HEK293 (cell line): Measurements from ENCODE around the gene PAPOLB.
A peak's percentile ranks its signal among the peaks of the same experiment; 100 is the strongest.

Source experiments
- CTCF ChIA-PET: fragments of 350-600 bp; formaldehyde crosslinking; extraction: SDS; loops from one replicate; lab custom pipeline; 2021; ENCODE audit warnings: antibody characterized with exemption; lab: Yijun Ruan, JAX
- POLR2A ChIA-PET: fragments of 300-600 bp; formaldehyde crosslinking; extraction: SDS; loops from one replicate; lab custom pipeline; 2020; ENCODE audit warnings: antibody characterized with exemption, inconsistent platforms; lab: Yijun Ruan, JAX
- H3K27ac ChIP-seq: fragments of 200-500 bp; sonication (Bioruptor generic); 2 replicates; pipeline ENCODE4 v1.5.1; 2014; ENCODE audit warnings: low read depth, low read length, control low read depth, inconsistent platforms; ENCODE audit errors: extremely low read depth
- H3K36me3 ChIP-seq, 2 experiments: fragments of 200-500 bp in 1 of 2; sonication (Bioruptor generic) in 1 of 2; 1 replicate in 1 of 2; 2 replicates in 1 of 2; pipeline ENCODE4 v1.5.1; 2014 to 2017; ENCODE audit warnings: inconsistent platforms in 2 of 2, low read length in 2 of 2; ENCODE audit not compliant: control insufficient read depth in 2 of 2, insufficient read depth in 1 of 2
- H3K4me1 ChIP-seq: fragments of 200-500 bp; sonication (Bioruptor generic); 2 replicates; pipeline ENCODE4 v1.5.1; 2014; ENCODE audit warnings: mild to moderate bottlenecking, low read length, inconsistent platforms; ENCODE audit not compliant: control insufficient read depth, insufficient read depth
- H3K4me3 ChIP-seq: 2 replicates; pipeline ENCODE4 v1.5.1; 2011; ENCODE audit warnings: low read depth, mild to moderate bottlenecking, control low read depth, low read length, moderate library complexity
- H3K9me3 ChIP-seq: fragments of 200-500 bp; sonication (Bioruptor generic); 2 replicates; pipeline ENCODE4 v1.5.1; 2014; ENCODE audit warnings: low read depth, low read length, inconsistent platforms; ENCODE audit not compliant: control insufficient read depth, insufficient read depth
- SP3 ChIP-seq: fragments of 450-650 bp; formaldehyde crosslinking; IDR thresholded peaks from 2 replicates; pipeline ENCODE4 v1.5.1; 2016; ENCODE audit warnings: missing biosample characterization, missing genetic modification characterization
- YY2 ChIP-seq: fragments of 450-650 bp; formaldehyde crosslinking; IDR thresholded peaks from 2 replicates; pipeline ENCODE4 v1.5.1; 2016; ENCODE audit warnings: missing biosample characterization, missing genetic modification characterization
- ZNF157 ChIP-seq: fragments of 450-650 bp; formaldehyde crosslinking; IDR thresholded peaks from 2 replicates; pipeline ENCODE4 v1.5.1; 2016; ENCODE audit warnings: missing biosample characterization, missing genetic modification characterization
- ZNF18 ChIP-seq: fragments of 450-650 bp; formaldehyde crosslinking; IDR thresholded peaks from 2 replicates; pipeline ENCODE4 v1.5.1; 2016; ENCODE audit warnings: missing biosample characterization, missing genetic modification characterization
- ZNF19 ChIP-seq: fragments of 450-650 bp; formaldehyde crosslinking; IDR thresholded peaks from 2 replicates; pipeline ENCODE4; 2016; ENCODE audit warnings: missing biosample characterization, missing genetic modification characterization, low read depth
- ZNF202 ChIP-seq: fragments of 450-650 bp; formaldehyde crosslinking; IDR thresholded peaks from 2 replicates; pipeline ENCODE4 v1.5.1; 2016; ENCODE audit warnings: missing biosample characterization, missing genetic modification characterization, borderline replicate concordance
- ZNF292 ChIP-seq: fragments of 450-650 bp; formaldehyde crosslinking; IDR thresholded peaks from 2 replicates; pipeline ENCODE4 v1.5.1; 2016; ENCODE audit warnings: low read depth, missing biosample characterization, missing genetic modification characterization, borderline replicate concordance
- ZNF366 ChIP-seq: fragments of 450-650 bp; formaldehyde crosslinking; conservative IDR thresholded peaks from 2 replicates; pipeline ENCODE4 v1.5.1; 2016; ENCODE audit warnings: missing biosample characterization, missing genetic modification characterization
- ZNF513 ChIP-seq: fragments of 450-650 bp; IDR thresholded peaks from 2 replicates; pipeline ENCODE4 v1.5.1; 2018; ENCODE audit warnings: missing biosample characterization, missing genetic modification characterization
- ZNF518A ChIP-seq: fragments of 450-650 bp; formaldehyde crosslinking; conservative IDR thresholded peaks from 2 replicates; pipeline ENCODE4 v1.5.1; 2016; ENCODE audit warnings: low read depth, missing biosample characterization, missing genetic modification characterization
- ZNF521 ChIP-seq: fragments of 450-650 bp; formaldehyde crosslinking; IDR thresholded peaks from 2 replicates; pipeline ENCODE4 v1.5.1; 2017; ENCODE audit warnings: missing biosample characterization, mild to moderate bottlenecking, missing genetic modification characterization
- ZNF571 ChIP-seq: fragments of 450-650 bp; formaldehyde crosslinking; IDR thresholded peaks from 2 replicates; pipeline ENCODE4 v1.5.0; 2017; ENCODE audit warnings: missing biosample characterization, missing genetic modification characterization
- ZNF645 ChIP-seq: fragments of 450-650 bp; formaldehyde crosslinking; IDR thresholded peaks from 2 replicates; pipeline ENCODE4; 2016; ENCODE audit warnings: missing biosample characterization, missing genetic modification characterization
- ZNF776 ChIP-seq: fragments of 450-650 bp; formaldehyde crosslinking; IDR thresholded peaks from 2 replicates; pipeline ENCODE4 v1.5.0; 2017; ENCODE audit warnings: missing biosample characterization, missing genetic modification characterization, borderline replicate concordance
- ZNF785 ChIP-seq: fragments of 450-650 bp; formaldehyde crosslinking; IDR thresholded peaks from 2 replicates; pipeline ENCODE4 v1.5.1; 2016; ENCODE audit warnings: missing biosample characterization, missing genetic modification characterization
- ZNF830 ChIP-seq: fragments of 450-650 bp; IDR thresholded peaks from 2 replicates; pipeline ENCODE4 v1.5.0; 2018; ENCODE audit warnings: missing biosample characterization, missing genetic modification characterization, low read depth, mild to moderate bottlenecking, moderate library complexity
- ZSCAN23 ChIP-seq: fragments of 450-650 bp; formaldehyde crosslinking; IDR thresholded peaks from 2 replicates; pipeline ENCODE4 v1.5.1; 2016; ENCODE audit warnings: missing biosample characterization, missing genetic modification characterization
- ZSCAN5A ChIP-seq: fragments of 450-650 bp; formaldehyde crosslinking; IDR thresholded peaks from 2 replicates; pipeline ENCODE4 v1.5.1; 2016; ENCODE audit warnings: missing biosample characterization, missing genetic modification characterization
- TF ChIP-seq, protein P1 (sequence below): fragments of 450-650 bp; formaldehyde crosslinking; IDR thresholded peaks from 2 replicates; pipeline ENCODE4 v1.5.1; 2017; ENCODE audit warnings: missing biosample characterization, missing genetic modification characterization
- TF ChIP-seq, protein P2 (sequence below): IDR thresholded peaks from 2 replicates; pipeline ENCODE4 v1.6.1; 2011; ENCODE audit warnings: mild to moderate bottlenecking, low read depth, low read length, borderline replicate concordance

Gene PAPOLB

GRCh38 chr7:4905171-4905570 lies 43.3 kb upstream of the PAPOLB start:
- Histone ChIP-seq H3K36me3 (no peaks in the 10 kb centered on the region), H3K4me1 (no peaks in the 10 kb centered on the region), H3K9me3 (no peaks in the 10 kb centered on the region), H3K4me3 (no peak overlapping the region), H3K27ac (no peak overlapping the region)
- ChIA-PET POLR2A (no interaction called here), CTCF (no interaction called here)
- TF ChIP-seq, protein P1, sequence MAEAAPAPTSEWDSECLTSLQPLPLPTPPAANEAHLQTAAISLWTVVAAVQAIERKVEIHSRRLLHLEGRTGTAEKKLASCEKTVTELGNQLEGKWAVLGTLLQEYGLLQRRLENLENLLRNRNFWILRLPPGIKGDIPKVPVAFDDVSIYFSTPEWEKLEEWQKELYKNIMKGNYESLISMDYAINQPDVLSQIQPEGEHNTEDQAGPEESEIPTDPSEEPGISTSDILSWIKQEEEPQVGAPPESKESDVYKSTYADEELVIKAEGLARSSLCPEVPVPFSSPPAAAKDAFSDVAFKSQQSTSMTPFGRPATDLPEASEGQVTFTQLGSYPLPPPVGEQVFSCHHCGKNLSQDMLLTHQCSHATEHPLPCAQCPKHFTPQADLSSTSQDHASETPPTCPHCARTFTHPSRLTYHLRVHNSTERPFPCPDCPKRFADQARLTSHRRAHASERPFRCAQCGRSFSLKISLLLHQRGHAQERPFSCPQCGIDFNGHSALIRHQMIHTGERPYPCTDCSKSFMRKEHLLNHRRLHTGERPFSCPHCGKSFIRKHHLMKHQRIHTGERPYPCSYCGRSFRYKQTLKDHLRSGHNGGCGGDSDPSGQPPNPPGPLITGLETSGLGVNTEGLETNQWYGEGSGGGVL (tag by site-specific recombination) = no peak
- TF ChIP-seq ZNF645 = no peak
- no peak for TF ChIP-seq ZNF18
- no peak for TF ChIP-seq ZNF518A (tag by site-specific recombination)
- peak; percentile 70 for TF ChIP-seq ZNF366
- no peak for TF ChIP-seq ZSCAN23 (tag by site-specific recombination)
- TF ChIP-seq ZNF513 (tag by site-specific recombination) = peak; percentile 95
- no peak for TF ChIP-seq ZNF521 (tag by site-specific recombination)
- 0 out of 2 replicates have a peak, but pooled peaks have one; percentile 19 for TF ChIP-seq YY2 (tag by site-specific recombination)

- Histone ChIP-seq H3K4me3 (no peak overlapping the region), H3K4me1 (no peaks in the 10 kb centered on the region), H3K27ac (no peak overlapping the region), H3K9me3 (no peaks in the 10 kb centered on the region), H3K36me3 (no peaks in the 10 kb centered on the region)
- CTCF ChIA-PET = no interaction called here
- POLR2A ChIA-PET = no interaction called here
- TF ChIP-seq, protein P2, sequence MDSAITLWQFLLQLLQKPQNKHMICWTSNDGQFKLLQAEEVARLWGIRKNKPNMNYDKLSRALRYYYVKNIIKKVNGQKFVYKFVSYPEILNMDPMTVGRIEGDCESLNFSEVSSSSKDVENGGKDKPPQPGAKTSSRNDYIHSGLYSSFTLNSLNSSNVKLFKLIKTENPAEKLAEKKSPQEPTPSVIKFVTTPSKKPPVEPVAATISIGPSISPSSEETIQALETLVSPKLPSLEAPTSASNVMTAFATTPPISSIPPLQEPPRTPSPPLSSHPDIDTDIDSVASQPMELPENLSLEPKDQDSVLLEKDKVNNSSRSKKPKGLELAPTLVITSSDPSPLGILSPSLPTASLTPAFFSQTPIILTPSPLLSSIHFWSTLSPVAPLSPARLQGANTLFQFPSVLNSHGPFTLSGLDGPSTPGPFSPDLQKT = no peak
- TF ChIP-seq ZNF19 (tag by site-specific recombination) (no peak), ZNF830 (no peak), ZSCAN5A (no peak), SP3 (no peak), ZNF157 (tag by site-specific recombination) (no peak), ZNF292 (tag by site-specific recombination) (no peak), ZNF202 (tag by site-specific recombination) (no peak), ZNF785 (no peak), ZNF776 (tag by site-specific recombination) (no peak), ZNF571 (tag by site-specific recombination) (no peak)
These were observed 42.5 kb upstream of the PAPOLB start for GRCh38 chr7:4904346-4904745.
